ENCODE measurements around the gene TOMT.
"Not testable (repeated sequence)": the region's sequence is repeated elsewhere in the genome, so short reads cannot be mapped to it uniquely, and the experiment has no call there.

The TOMT gene

DNA sequence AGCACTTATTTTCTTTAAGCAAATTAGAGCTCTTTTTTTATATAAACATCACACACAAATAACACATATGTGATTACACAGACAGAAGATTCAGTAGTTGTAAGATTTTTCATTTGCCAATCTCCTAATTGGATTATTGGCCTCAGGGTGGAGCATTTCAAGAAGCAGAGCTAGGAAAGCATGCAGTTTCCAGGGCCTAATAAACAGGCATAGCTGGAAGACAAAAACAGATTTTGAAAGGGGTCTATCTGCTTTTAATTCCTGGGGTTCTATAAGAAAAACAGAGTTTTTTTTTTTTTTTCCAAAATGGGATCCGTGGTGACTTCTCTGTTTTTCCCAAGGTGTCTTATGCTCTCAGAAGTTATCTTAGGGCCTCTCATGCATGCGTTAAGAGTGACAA is 22.2 kb downstream of the TOMT start:
- DNase-seq: no peak

DNA sequence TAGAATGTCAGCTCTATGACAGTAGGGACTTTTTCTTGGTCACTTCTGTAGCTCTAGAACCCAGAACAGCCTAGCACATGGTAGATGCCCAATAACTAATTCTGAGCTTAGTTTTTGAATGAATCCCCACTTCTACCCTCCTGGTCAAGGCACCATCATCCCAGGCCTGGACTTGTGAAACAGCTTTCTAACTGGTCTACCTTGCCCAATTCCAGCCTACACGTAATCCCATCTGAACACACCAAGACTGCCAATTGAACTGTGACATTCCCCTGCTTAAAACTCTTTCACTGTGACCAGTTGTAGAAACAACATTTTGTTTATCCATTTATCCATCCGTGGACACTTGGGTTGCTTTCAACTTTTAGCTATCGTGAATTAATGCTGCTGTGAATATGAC is 23.7 kb downstream of the TOMT start:
- no peak for DNase-seq

GRCh38 chr11:72132646-72133045 is 26.9 kb downstream of the TOMT start:
- DNase-seq: no peak

DNA sequence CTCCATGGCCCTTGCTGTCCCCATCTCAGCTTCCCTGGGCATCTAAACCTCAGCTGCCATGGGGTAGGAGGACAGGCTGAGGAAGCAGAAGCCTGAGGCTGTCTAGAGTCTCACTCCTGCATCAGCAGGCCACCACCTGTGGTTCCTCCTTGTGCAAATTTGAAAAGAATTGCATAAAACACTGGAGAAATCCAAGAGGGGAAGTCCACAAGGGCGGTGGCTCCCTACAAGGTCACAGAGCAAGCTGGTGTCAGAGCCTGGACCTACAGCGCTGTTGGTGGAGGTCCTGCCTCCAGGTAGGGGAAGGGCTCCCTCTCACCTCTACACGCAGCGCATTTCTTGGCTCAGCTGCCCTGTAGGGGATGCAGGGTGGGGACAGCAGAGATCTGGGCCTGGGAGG is 29.7 kb downstream of the TOMT start, which contains the start of gene FOLR3:
TSS of gene FOLR3 (plus strand) at position 253 of the 400 bp plus-strand sequence. CDS start 228 bp downstream, outside the sequence.
- not testable (repeated sequence) for DNase-seq

DNA sequence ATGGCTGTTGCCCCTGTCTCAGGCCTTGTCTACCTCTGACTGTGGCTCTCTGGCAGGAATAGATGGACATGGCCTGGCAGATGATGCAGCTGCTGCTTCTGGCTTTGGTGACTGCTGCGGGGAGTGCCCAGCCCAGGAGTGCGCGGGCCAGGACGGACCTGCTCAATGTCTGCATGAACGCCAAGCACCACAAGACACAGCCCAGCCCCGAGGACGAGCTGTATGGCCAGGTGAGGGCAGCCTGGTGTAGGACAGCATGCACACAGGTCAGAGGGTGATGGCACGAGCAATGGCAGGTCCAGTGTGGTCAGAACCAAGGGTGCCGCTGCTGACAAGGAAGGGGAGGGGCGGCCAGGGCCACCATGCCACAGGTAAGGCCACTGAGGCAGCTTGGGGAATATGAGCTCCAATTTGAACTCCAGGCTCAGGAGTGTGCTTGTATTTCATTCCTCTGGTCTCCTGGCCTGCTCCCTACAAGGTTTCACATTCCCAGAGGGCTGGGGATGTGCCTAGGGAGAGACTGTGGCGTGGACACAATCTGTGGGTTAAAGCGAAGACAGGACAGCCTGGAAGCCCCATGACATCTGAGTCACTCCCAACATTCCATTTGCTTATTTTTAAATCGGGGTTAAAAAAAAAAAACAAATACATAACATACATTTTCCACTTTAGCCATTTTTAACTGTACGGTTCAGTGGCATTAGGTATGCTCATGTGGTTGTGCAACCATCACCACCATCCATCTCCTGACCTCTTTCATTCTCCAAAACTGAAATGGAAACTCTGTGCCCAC is 30.4 kb downstream of the TOMT start:
- DNase-seq: no peak

- DNase-seq: no peak
These were observed 31.0 kb downstream of the TOMT start for GRCh38 chr11:72136684-72137262.

DNA sequence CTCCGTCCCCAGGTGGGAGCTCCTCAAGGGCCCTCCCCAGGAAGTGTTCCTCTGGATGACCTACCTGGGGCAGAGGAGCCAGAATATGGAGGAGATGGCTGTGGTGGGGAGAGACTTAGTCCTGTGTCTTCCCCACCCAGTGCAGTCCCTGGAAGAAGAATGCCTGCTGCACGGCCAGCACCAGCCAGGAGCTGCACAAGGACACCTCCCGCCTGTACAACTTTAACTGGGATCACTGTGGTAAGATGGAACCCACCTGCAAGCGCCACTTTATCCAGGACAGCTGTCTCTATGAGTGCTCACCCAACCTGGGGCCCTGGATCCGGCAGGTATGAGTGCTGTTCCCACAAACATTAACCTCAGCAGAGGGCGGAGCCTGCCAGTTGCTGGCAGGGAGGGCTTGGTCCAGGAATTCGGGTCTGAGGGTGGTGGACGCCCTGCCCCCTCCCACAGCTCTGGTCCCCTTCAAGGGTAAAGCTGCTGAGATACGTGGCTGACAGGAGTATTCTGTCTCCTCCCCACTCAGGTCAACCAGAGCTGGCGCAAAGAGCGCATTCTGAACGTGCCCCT is 33.2 kb downstream of the TOMT start:
- no peak for DNase-seq

- DNase-seq: no peak
These were observed 33.8 kb downstream of the TOMT start for GRCh38 chr11:72139500-72139899.

- no peak for DNase-seq
These were observed 34.9 kb downstream of the TOMT start for GRCh38 chr11:72140661-72141060.

- DNase-seq: no peak
These were observed 35.3 kb downstream of the TOMT start for GRCh38 chr11:72141066-72141465.

GRCh38 chr11:72142086-72142485 is 36.4 kb downstream of the TOMT start:
- not testable (repeated sequence) for DNase-seq

- DNase-seq: not testable (repeated sequence)
These were observed 36.8 kb downstream of the TOMT start for GRCh38 chr11:72142543-72142942.

GRCh38 chr11:72144807-72145565 is 39.3 kb downstream of the TOMT start:
- no peak for DNase-seq

DNA sequence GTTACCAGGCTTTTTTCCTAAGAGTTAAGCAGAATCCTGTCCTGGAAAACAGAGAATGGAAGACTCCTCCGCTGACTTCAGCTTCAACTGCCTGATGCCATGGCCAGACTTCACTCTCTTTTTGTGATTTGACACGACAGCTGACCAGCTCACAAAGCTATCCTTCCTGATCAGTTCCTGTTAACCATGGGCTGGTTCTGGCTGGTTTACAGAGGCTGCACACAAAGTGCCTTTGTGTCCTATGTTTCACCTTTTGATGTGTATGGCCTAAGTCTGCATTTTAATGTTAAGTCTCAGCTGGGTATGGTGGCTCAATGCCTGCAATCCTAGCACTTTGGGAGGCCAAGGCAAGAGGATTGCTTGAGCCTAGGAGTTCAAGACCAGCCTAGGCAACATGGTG is 40.9 kb downstream of the TOMT start:
- no peak for DNase-seq

DNA sequence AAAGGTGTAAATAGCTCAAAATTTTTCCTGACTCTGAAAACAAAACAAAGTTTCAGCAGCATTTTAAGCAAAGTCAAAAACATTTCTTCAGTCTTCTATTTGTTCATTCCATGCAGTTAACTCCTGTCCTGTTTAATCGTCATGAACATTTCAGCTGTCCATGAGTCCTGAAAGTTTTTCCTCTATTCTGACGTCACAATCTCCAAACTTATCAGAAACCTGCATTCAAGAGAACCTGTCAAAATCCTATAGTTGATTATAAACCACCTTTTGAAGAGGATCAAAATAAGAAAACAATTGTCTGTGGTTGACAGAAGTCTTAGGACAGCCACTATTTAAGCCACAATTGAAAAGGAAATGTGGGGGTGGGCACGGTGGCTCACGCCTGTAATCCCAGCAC is 45.2 kb downstream of the TOMT start:
- DNase-seq: no peak

- DNase-seq: not testable (repeated sequence)
These were observed 48.1 kb downstream of the TOMT start for GRCh38 chr11:72153874-72154273.

GRCh38 chr11:72154816-72155215 is 49.1 kb downstream of the TOMT start:
- DNase-seq: no peak

GRCh38 chr11:72155751-72156150 is 50.0 kb downstream of the TOMT start:
- no peak for DNase-seq

DNA sequence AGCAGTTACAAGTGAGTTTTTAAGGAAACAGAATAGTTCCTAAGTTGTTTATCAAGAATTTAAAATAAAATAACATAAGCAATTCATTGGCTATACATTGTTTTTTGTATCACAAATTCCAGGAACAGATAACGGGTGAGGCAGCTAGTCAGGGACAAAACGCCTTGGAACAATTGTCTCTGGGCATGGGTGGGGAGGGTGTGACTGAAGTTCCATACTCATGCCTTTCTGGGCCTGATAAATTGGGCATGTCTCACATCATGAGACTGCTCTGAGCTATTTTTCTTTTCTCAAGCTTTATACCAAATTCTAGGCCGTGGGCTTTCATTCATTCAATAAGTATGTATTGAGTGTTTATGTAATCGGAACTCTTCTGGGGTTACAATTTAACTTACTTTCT is 51.4 kb downstream of the TOMT start:
- no peak for DNase-seq
